HepG2 (cell line): ENCODE data around the gene CNEP1R1. TPM values are rescaled to one million over a fixed set of nuclear protein-coding genes. Genes with fewer than 3 reads are reported as not detected.
A peak's percentile ranks its signal among the peaks of the same experiment; 100 is the strongest.

ENCODE experiments used
- ATAC-seq: fragments of 200-7000 bp; cut with Tn5 transposase; 3 replicates; pipeline ENCODE4 v1.9.1; 2020; ENCODE audit warnings: mild to moderate bottlenecking, moderate library complexity
- BruUV-seq: library from RNA; stranded (reverse); fragments of 400-500 nt; replicated peaks from 2 replicates; lab custom pipeline; 2021; lab: Mats Ljungman, UMichigan
- CTCF ChIA-PET: fragments of 300-600 bp; formaldehyde crosslinking; extraction: SDS; loops from one replicate; lab custom pipeline; 2021; ENCODE audit warnings: low total read pairs, inconsistent platforms, low intra/inter-chr PET ratio; lab: Yijun Ruan, JAX
- POLR2A ChIA-PET: fragments of 350-600 bp; sonication (Branson Sonifier 250); formaldehyde crosslinking; loops from one replicate; lab custom pipeline; 2020; ENCODE audit warnings: antibody characterized with exemption, inconsistent platforms; lab: Yijun Ruan, JAX
- DNase-seq: peaks from one replicate; pipeline ENCODE4 v3.0.0-alpha.2; 2015; ENCODE audit warnings: low spot score
- FAIRE-seq: peaks from 3 replicates; lab custom pipeline; 2011; peaks lifted over from hg19 to GRCh38; lab: Jason Lieb, UNC
- H2AFZ ChIP-seq: one replicate; pipeline ENCODE4 v1.6.1; 2011; ENCODE audit warnings: low read length, inconsistent platforms
- H3K27ac ChIP-seq: fragments of 300-600 bp; 3 replicates; pipeline ENCODE4 v1.8.0; 2011; ENCODE audit warnings: mixed run types, mild to moderate bottlenecking, mixed read lengths, low read length, inconsistent platforms; ENCODE audit not compliant: insufficient read depth; ENCODE audit errors: extremely low read length
- H3K27me3 ChIP-seq, 2 experiments: fragments of 200-600 bp in 1 of 2; 2 replicates in 1 of 2; 3 replicates in 1 of 2; pipeline versions ENCODE4 v1.6.0 to v1.8.0; 2011; ENCODE audit warnings: low read length in 2 of 2, mild to moderate bottlenecking in 2 of 2, moderate library complexity in 2 of 2, inconsistent platforms in 1 of 2; ENCODE audit not compliant: insufficient read depth in 2 of 2, control insufficient read depth in 1 of 2
- H3K36me3 ChIP-seq, 2 experiments: fragments of 200-600 bp in 1 of 2; replicated peaks in 1 of 2; 2 replicates in 1 of 2; 3 replicates in 1 of 2; pipeline versions ENCODE4 v1.5.1 to v1.8.0; 2011; ENCODE audit warnings: low read length in 2 of 2, inconsistent platforms in 1 of 2; ENCODE audit not compliant: insufficient read depth in 2 of 2, control insufficient read depth in 1 of 2
- H3K4me1 ChIP-seq: 2 replicates; pipeline ENCODE4 v1.5.1; 2012; ENCODE audit warnings: low read length, inconsistent platforms; ENCODE audit not compliant: insufficient read depth
- H3K4me2 ChIP-seq: 2 replicates; pipeline ENCODE4 v1.6.0; 2011; ENCODE audit warnings: low read depth, low read length, inconsistent platforms
- H3K4me3 ChIP-seq, 3 experiments: fragments of 200-600 bp in 1 of 3; sonication (generic), shearing (Covaris generic) in 1 of 3; replicated peaks in 1 of 3; 2 replicates each; pipeline ENCODE4 v1.5.1; 2011 to 2016; ENCODE audit warnings: low read length in 3 of 3, inconsistent platforms in 2 of 3, low read depth in 2 of 3, mild to moderate bottlenecking in 2 of 3, control low read depth in 1 of 3, mixed read lengths in 1 of 3; ENCODE audit not compliant: insufficient read depth in 1 of 3
- H3K79me2 ChIP-seq: one replicate; pipeline ENCODE4 v1.6.1; 2011; ENCODE audit warnings: low read length, inconsistent platforms; ENCODE audit not compliant: insufficient read depth
- H3K9ac ChIP-seq: 2 replicates; pipeline ENCODE4 v1.6.0; 2011; ENCODE audit warnings: mild to moderate bottlenecking, low read depth, low read length, inconsistent platforms; ENCODE audit not compliant: insufficient read depth
- H3K9me3 ChIP-seq: 2 replicates; pipeline ENCODE4 v1.5.1; 2012; ENCODE audit warnings: mild to moderate bottlenecking, low read length
- H4K20me1 ChIP-seq: 2 replicates; pipeline ENCODE4 v1.6.0; 2011; ENCODE audit warnings: inconsistent platforms, mild to moderate bottlenecking, low read length, moderate library complexity; ENCODE audit not compliant: insufficient read depth
- ADNP ChIP-seq: sonication (generic); formaldehyde crosslinking; IDR thresholded peaks from 2 replicates; pipeline ENCODE4 v1.4.0; 2020; ENCODE audit warnings: missing genetic modification reagents
- EEA1 ChIP-seq: sonication (generic); formaldehyde crosslinking; IDR thresholded peaks from 2 replicates; pipeline ENCODE4 v1.5.1; 2020; ENCODE audit warnings: mild to moderate bottlenecking, missing genetic modification reagents, borderline replicate concordance
- IRF2 ChIP-seq: IDR thresholded peaks from 2 replicates; pipeline ENCODE4 v1.6.1; 2018; ENCODE audit warnings: missing genetic modification reagents, missing compliant biosample characterization
- JARID2 ChIP-seq: sonication (generic); formaldehyde crosslinking; IDR thresholded peaks from 2 replicates; pipeline ENCODE4 v1.8.1; 2023; ENCODE audit warnings: missing genetic modification reagents, inconsistent platforms; ENCODE audit not compliant: insufficient replicate concordance
- KDM1A ChIP-seq: IDR thresholded peaks from 2 replicates; pipeline ENCODE4 v1.6.1; 2016; ENCODE audit warnings: missing compliant biosample characterization
- KDM5B ChIP-seq: sonication (generic); formaldehyde crosslinking; IDR thresholded peaks from 2 replicates; pipeline ENCODE4 v1.4.0; 2020; ENCODE audit warnings: missing genetic modification reagents, mild to moderate bottlenecking, borderline replicate concordance
- POLR2AphosphoS2 ChIP-seq: IDR thresholded peaks from 2 replicates; pipeline ENCODE4 v1.6.1; 2011; ENCODE audit warnings: low read depth, low read length, improper control_type of control experiment
- SETDB1 ChIP-seq: sonication (generic); formaldehyde crosslinking; IDR thresholded peaks from 2 replicates; pipeline ENCODE4 v1.5.1; 2020; ENCODE audit warnings: missing genetic modification reagents, mild to moderate bottlenecking, borderline replicate concordance
- TFE3 ChIP-seq: IDR thresholded peaks from 2 replicates; pipeline ENCODE4 v1.6.1; 2016
- ZNF205 ChIP-seq: IDR thresholded peaks from 2 replicates; pipeline ENCODE4 v1.6.1; 2018; ENCODE audit warnings: missing biosample characterization, missing genetic modification reagents
- ZNF331 ChIP-seq: sonication (generic); formaldehyde crosslinking; IDR thresholded peaks from 2 replicates; pipeline ENCODE4 v1.4.0; 2020; ENCODE audit warnings: missing genetic modification reagents
- ZNF383 ChIP-seq: sonication (generic); formaldehyde crosslinking; IDR thresholded peaks from 2 replicates; pipeline ENCODE4 v1.4.0; 2020; ENCODE audit warnings: missing genetic modification reagents, mild to moderate bottlenecking, borderline replicate concordance
- ZNF687 ChIP-seq: sonication (generic); formaldehyde crosslinking; IDR thresholded peaks from 2 replicates; pipeline ENCODE4 v1.5.1; 2020; ENCODE audit warnings: mild to moderate bottlenecking, missing genetic modification reagents, moderate library complexity
- ZNF709 ChIP-seq: sonication (generic); formaldehyde crosslinking; IDR thresholded peaks from 2 replicates; pipeline ENCODE4 v1.5.0; 2020; ENCODE audit warnings: mild to moderate bottlenecking, missing genetic modification reagents
- ZSCAN9 ChIP-seq: IDR thresholded peaks from 2 replicates; pipeline ENCODE4 v1.6.1; 2016; ENCODE audit warnings: borderline replicate concordance
- WGBS: methylation state at CpG from one replicate; pipeline ENCODE4 v1.1.6; 2017; ENCODE audit warnings: low lambda C conversion rate; 5-methylcytosine and 5-hydroxymethylcytosine counted together
- in situ Hi-C: cut with HindIII; loops from 2 replicates; pipeline ENCODE4 v1.10.0; 2017; ENCODE audit warnings: low pct_unique_long_range_greater_than_20kb; ENCODE audit not compliant: extremely low pct_ligation_motif_present
- intact Hi-C: fragments of 100-400 bp; cut with micrococcal nuclease; formaldehyde crosslinking; loops from one replicate; pipeline ENCODE4 v1.10.0; 2022; ENCODE audit not compliant: unreplicated experiment
- polyA plus RNA-seq, 8 experiments: library from polyadenylated mRNA; depleted of rRNA in 3 of 8; stranded (reverse) in 7 of 8; unstranded in 1 of 8; fragments of >200 nt; fragmentation: Illumina TruSeq in 4 of 8; extraction: Trizol in 4 of 8; gene quantifications; 2 replicates each; pipeline versions ENCODE4 v1.2.1 to v1.2.3, GENCODE V29; 2011 to 2016; ENCODE audit warnings: low read depth in 4 of 8, missing spikeins in 1 of 8, mixed read lengths in 1 of 8; ENCODE audit not compliant: insufficient read depth in 1 of 8
- total RNA-seq, 5 experiments: library from RNA; depleted of rRNA; stranded (reverse); fragments of >200 nt; fragmentation: Illumina TruSeq; extraction: Trizol; gene quantifications; 2 replicates each; pipeline ENCODE4 v1.2.3, GENCODE V29; 2016; ENCODE audit warnings: low read depth in 1 of 5
- TF ChIP-seq, protein P1 (sequence below): sonication (generic); formaldehyde crosslinking; IDR thresholded peaks from 2 replicates; pipeline ENCODE4 v1.5.0; 2020; ENCODE audit warnings: mild to moderate bottlenecking, missing genetic modification reagents
- TF ChIP-seq, protein P2 (sequence below): sonication (generic); formaldehyde crosslinking; IDR thresholded peaks from 2 replicates; pipeline ENCODE4 v1.8.0; 2022; ENCODE audit warnings: missing genetic modification reagents, low read depth, mild to moderate bottlenecking, borderline replicate concordance

The CNEP1R1 gene
- total and polyA plus RNA-seq, 2 of the 13 experiments (the other 11 are each of a cell fraction or from before 2014, with no cell fraction given), result 23.6 to 26.8 TPM

DNA sequence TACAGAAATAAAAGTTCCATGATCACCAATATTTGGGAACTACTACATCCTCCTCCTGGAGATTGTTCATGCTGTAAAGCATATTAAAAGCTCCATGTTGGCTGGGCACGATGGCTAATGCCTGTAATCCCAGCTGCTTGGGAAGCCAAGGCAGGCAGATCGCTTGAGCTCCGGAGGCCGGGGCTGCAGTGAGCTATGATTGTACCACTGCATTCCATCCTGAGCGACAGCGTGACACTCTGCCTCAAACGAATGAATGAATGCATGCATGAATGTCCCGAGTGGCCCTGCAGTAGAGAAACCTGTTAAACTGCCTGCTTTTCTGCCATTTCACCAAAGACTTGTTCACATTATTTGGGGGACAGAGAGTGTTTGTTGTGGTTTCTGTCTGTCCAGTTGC, 15.0 kb downstream of the CNEP1R1 start:
- Histone ChIP-seq H3K9me3 (no peaks in the 10 kb centered on the region), H3K4me3 (peak overlapping the region in 1 of 3 experiments; percentile 21; a peak in 1 of 6 replicates), H3K4me2 (peak overlapping the region; percentile 67), H3K27me3 (0 out of 5 replicates have a peak, but pooled peaks cover 0 to 4% of the 10 kb centered on the region in 2 experiments), H2AFZ (no peak overlapping the region), H3K4me1 (peaks cover 59% of the 10 kb centered on the region), H3K27ac (no peak overlapping the region), H3K79me2 (no peaks in the 10 kb centered on the region), H3K9ac (no peak overlapping the region), H4K20me1 (no peaks in the 10 kb centered on the region), H3K36me3 (no peaks in the 10 kb centered on the region; a peak in 1 of 5 replicates)
- in situ Hi-C loops (loop anchor here (25.0 kb wide), 1 partner anchor 322 kb away; the partner anchor contains the start of gene BRD7), intact Hi-C loops (no loop called here)
- CTCF ChIA-PET, result no interaction called here
- DNase-seq (peak; percentile 46), FAIRE-seq (peak; percentile 43), ATAC-seq (peak; percentile 84)
- WGBS, result 4% methylated on average over 7 of the region's 8 CpGs
- no TSS peak for BruUV-seq
- POLR2A ChIA-PET, result interaction anchor here (1.4 to 1.9 kb wide), 2 partner anchors 15 to 26 kb away, joined by 4 to 9 read pairs; partner anchors contain the start of genes CNEP1R1 and HEATR3
- TF ChIP-seq ZNF687 (CRISPR knock-in tag) (peak; percentile 49), ZSCAN9 (no peak), POLR2AphosphoS2 (no peak), EEA1 (CRISPR knock-in tag) (no peak), IRF2 (CRISPR knock-in tag) (no peak), ZNF205 (peak; percentile 74; the same call in 1 of the 2 replicates), ADNP (CRISPR knock-in tag) (no peak), TFE3 (CRISPR knock-in tag) (peak; percentile 25; the same call in 1 of the 2 replicates), KDM1A (CRISPR knock-in tag) (no peak), ZNF709 (no peak), KDM5B (CRISPR knock-in tag) (no peak), ZNF331 (CRISPR knock-in tag) (peak; percentile 11; the same call in 1 of the 2 replicates), JARID2 (CRISPR knock-in tag) (no peak), ZNF383 (CRISPR knock-in tag) (no peak), SETDB1 (CRISPR knock-in tag) (no peak)
- TF ChIP-seq, protein P1, sequence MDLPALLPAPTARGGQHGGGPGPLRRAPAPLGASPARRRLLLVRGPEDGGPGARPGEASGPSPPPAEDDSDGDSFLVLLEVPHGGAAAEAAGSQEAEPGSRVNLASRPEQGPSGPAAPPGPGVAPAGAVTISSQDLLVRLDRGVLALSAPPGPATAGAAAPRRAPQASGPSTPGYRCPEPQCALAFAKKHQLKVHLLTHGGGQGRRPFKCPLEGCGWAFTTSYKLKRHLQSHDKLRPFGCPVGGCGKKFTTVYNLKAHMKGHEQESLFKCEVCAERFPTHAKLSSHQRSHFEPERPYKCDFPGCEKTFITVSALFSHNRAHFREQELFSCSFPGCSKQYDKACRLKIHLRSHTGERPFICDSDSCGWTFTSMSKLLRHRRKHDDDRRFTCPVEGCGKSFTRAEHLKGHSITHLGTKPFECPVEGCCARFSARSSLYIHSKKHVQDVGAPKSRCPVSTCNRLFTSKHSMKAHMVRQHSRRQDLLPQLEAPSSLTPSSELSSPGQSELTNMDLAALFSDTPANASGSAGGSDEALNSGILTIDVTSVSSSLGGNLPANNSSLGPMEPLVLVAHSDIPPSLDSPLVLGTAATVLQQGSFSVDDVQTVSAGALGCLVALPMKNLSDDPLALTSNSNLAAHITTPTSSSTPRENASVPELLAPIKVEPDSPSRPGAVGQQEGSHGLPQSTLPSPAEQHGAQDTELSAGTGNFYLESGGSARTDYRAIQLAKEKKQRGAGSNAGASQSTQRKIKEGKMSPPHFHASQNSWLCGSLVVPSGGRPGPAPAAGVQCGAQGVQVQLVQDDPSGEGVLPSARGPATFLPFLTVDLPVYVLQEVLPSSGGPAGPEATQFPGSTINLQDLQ (CRISPR knock-in tag), result no peak
- TF ChIP-seq, protein P2, sequence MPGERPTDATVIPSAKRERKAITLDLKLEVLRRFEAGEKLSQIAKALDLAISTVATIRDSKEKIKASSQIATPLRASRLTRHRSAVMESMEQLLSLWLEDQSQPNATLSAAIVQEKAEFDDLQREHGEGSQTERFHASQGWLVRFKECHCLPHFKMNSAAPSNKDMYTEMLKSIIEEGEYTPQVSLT (CRISPR knock-in tag), result no peak
